Tibial nerve (tissue), 4 donors: Measurements from ENCODE around the gene MEA1. TPM values are rescaled to one million over a fixed set of nuclear protein-coding genes. Genes with fewer than 3 reads are reported as not detected.

ENCODE experiments used
- DNase-seq, 2 donors: peaks; one replicate each; pipeline ENCODE4 v3.0.0-alpha.2; 2019; ENCODE audit warnings: low spot score in 2 of 2
- H3K27ac ChIP-seq, 4 donors: fragments of 200-600 bp; sonication (generic) in 3 of 4; one replicate each; pipeline ENCODE4 v1.5.1; 2017 to 2019; ENCODE audit warnings: mild to moderate bottlenecking in 1 of 4
- H3K27me3 ChIP-seq, 2 donors: fragments of 200-600 bp; sonication (generic) in 1 of 2; one replicate each; pipeline versions ENCODE4 v1.5.1 to v1.6.0; 2017 to 2019
- H3K36me3 ChIP-seq, 3 donors: fragments of 200-600 bp; sonication (generic); one replicate each; pipeline ENCODE4 v1.5.1; 2018 to 2019
- H3K4me1 ChIP-seq, 4 donors: fragments of 200-600 bp; sonication (generic) in 3 of 4; one replicate each; pipeline ENCODE4 v1.5.1; 2017 to 2019
- H3K4me3 ChIP-seq, 4 donors: fragments of 200-600 bp; sonication (generic) in 3 of 4; one replicate each; pipeline ENCODE4 v1.5.1; 2017 to 2019; ENCODE audit warnings: mild to moderate bottlenecking in 1 of 4, moderate library complexity in 1 of 4
- H3K9me3 ChIP-seq, 4 donors: fragments of 200-600 bp; sonication (generic) in 3 of 4; one replicate each; pipeline ENCODE4 v1.5.1; 2017 to 2019
- CTCF ChIP-seq, 5 experiments: fragments of 200-600 bp in 3 of 5; fragments of 450-650 bp in 2 of 5; sonication (generic) in 3 of 5; IDR thresholded peaks; one replicate each; pipeline ENCODE4 v1.5.1; 2016 to 2019; ENCODE audit warnings: antibody characterized with exemption in 5 of 5, mild to moderate bottlenecking in 3 of 5, moderate library complexity in 2 of 5
- EP300 ChIP-seq, 2 donors: sonication (generic); formaldehyde crosslinking; IDR thresholded peaks; one replicate each; pipeline ENCODE4 v1.6.1; 2017; ENCODE audit warnings: antibody characterized with exemption in 2 of 2, mild to moderate bottlenecking in 1 of 2
- POLR2A ChIP-seq, 2 donors: fragments of 450-650 bp; IDR thresholded peaks; one replicate each; pipeline ENCODE4 v1.6.1; 2017; ENCODE audit warnings: antibody characterized with exemption in 2 of 2, mild to moderate bottlenecking in 2 of 2, moderate library complexity in 2 of 2
- WGBS, 2 donors: methylation state at CpG; one replicate each; pipeline ENCODE4 v1.1.5; 2018; 5-methylcytosine and 5-hydroxymethylcytosine counted together
- total RNA-seq, 4 donors: library from RNA; depleted of rRNA; stranded (reverse); fragments of >200 nt; gene quantifications; one replicate each; pipeline ENCODE4 v1.1.0, GENCODE V29; 2016

The MEA1 gene
- 10 to 100 TPM; 41.8 to 91.6 (median 67.4) TPM for total RNA-seq

- H3K4me3 ChIP-seq, result peak within 1 kb of the TSS; percentile 76 to 86 (median 80)
- H3K27me3 ChIP-seq, result no peaks in the 10 kb centered on the region
- TF ChIP-seq POLR2A (IDR thresholded peaks at IDR 0.05) (peak; percentile 23 to 57), CTCF (IDR thresholded peaks at IDR 0.05) (peak in 1 of 5 experiments; percentile 32), EP300 (IDR thresholded peaks at IDR 0.05) (peak; percentile 92 to 94)
- H3K9me3 ChIP-seq, result no peaks in the 10 kb centered on the region
- H3K4me1 ChIP-seq, result peaks cover 5 to 58% (median 19%) of the 10 kb centered on the region in 4 donors
- WGBS, 2 donors, result 0 to 1% methylated on average over 46 to 51 of the region's 51 CpGs
- peak; percentile 98 to 99 for DNase-seq
- H3K27ac ChIP-seq, result peak within 1 kb of the TSS; percentile 69 to 89 (median 84)
- H3K36me3 ChIP-seq, result peaks cover 0 to 58% (median 5%) of the 10 kb centered on the region in 3 donors
Measured at GRCh38 chr6:43013843-43014433, at the start of gene MEA1, which contains the start of gene KLHDC3. Gene MEA1, minus strand, starts transcription at chr6:43013946. Its CDS starts 133 bp downstream, at chr6:43013813. Gene KLHDC3, plus strand, starts transcription at chr6:43014249. Its CDS starts 2,944 bp downstream, at chr6:43017193.

GRCh38 chr6:43062818-43063217 lies 49.1 kb upstream of the MEA1 start:
- H3K4me1 ChIP-seq, result peaks cover 0 to 29% (median 24%) of the 10 kb centered on the region in 4 donors
- 92 to 94% methylated on average over 12 of the region's 12 CpGs for WGBS, 2 donors
- no peak for DNase-seq
- TF ChIP-seq EP300 (IDR thresholded peaks at IDR 0.05), result no peak
- TF ChIP-seq CTCF (IDR thresholded peaks at IDR 0.05), result no peak
- TF ChIP-seq POLR2A (IDR thresholded peaks at IDR 0.05), result no peak
- peaks cover 3 to 61% (median 6%) of the 10 kb centered on the region in 3 donors for H3K36me3 ChIP-seq
- H3K4me3 ChIP-seq, result no peak overlapping the region
- H3K27ac ChIP-seq, result no peak overlapping the region
- no peaks in the 10 kb centered on the region for H3K9me3 ChIP-seq
- no peaks in the 10 kb centered on the region for H3K27me3 ChIP-seq

- Histone ChIP-seq H3K36me3 (peaks cover 3 to 63% (median 6%) of the 10 kb centered on the region in 3 donors), H3K4me1 (peaks cover 0 to 37% (median 24%) of the 10 kb centered on the region in 4 donors), H3K9me3 (no peaks in the 10 kb centered on the region), H3K27ac (no peak overlapping the region), H3K27me3 (no peaks in the 10 kb centered on the region), H3K4me3 (no peak overlapping the region)
- TF ChIP-seq CTCF (IDR thresholded peaks at IDR 0.05) (no peak), EP300 (IDR thresholded peaks at IDR 0.05) (no peak), POLR2A (IDR thresholded peaks at IDR 0.05) (no peak)
- 71 to 73% methylated on average over 2 of the region's 2 CpGs for WGBS, 2 donors
- no peak for DNase-seq
Measured at GRCh38 chr6:43061861-43062260, 48.1 kb upstream of the MEA1 start.

- Histone ChIP-seq H3K9me3 (no peaks in the 10 kb centered on the region), H3K4me1 (peaks cover 0 to 37% (median 24%) of the 10 kb centered on the region in 4 donors), H3K36me3 (peaks cover 0 to 63% (median 3%) of the 10 kb centered on the region in 3 donors), H3K4me3 (peak overlapping the region in 2 of 4 donors; percentile 6 to 83), H3K27ac (peak overlapping the region in 2 of 4 donors; percentile 41 to 95), H3K27me3 (no peaks in the 10 kb centered on the region)
- WGBS, 2 donors, result 82 to 89% methylated on average over 12 of the region's 12 CpGs
- no peak for DNase-seq
- TF ChIP-seq EP300 (IDR thresholded peaks at IDR 0.05), result no peak
- TF ChIP-seq POLR2A (IDR thresholded peaks at IDR 0.05), result no peak
- no peak for TF ChIP-seq CTCF (IDR thresholded peaks at IDR 0.05)
Measured at GRCh38 chr6:43060755-43061633, 47.2 kb upstream of the MEA1 start.
